Measurements from ENCODE around the gene CDPF1. TPM values are rescaled to one million over a fixed set of nuclear protein-coding genes. Genes with fewer than 3 reads are reported as not detected.

CDPF1 gene
- total and polyA plus RNA-seq, 10 donors: 7.7 to 19.6 (median 9.5) TPM

DNA sequence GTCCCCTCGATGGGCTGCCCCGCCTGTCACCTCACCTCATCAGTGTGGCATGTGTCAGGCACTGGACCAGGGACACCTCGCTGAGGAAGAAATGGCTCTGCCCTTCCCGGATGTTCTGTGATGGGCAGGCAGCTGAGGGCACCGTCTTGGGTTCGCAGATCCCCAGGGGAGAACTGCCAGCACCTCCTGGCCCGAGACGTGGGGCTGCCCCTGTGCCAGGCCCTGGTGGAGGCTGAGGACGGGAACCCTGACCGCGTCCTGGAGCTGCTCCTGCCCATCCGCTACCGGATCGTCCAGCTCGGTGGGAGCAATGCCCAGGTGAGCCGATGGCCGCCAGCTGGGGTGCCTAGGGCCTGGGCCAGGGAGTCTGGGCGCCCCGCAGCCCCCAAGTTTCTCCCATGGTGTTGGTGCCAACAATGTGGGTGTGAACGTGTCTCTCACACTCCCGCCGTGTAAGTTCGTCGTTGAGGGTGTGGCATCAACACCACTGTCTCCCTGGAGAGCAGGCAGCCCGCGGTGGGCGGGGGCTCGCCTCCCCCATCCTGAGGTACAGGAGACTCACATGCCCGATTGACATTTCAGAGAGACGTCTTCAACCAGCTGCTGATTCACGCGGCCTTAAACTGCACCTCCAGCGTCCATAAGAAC lies 39.3 kb upstream of the CDPF1 start:
- Histone ChIP-seq H3K4me3 (peak overlapping the region in 1 of 8 donors; percentile 60), H3K4me1 (peaks cover 21 to 80% (median 48%) of the 10 kb centered on the region in 6 donors), H3K27me3 (replicated peaks in 1 of 7) (no peaks in the 10 kb centered on the region), H3K36me3 (peaks cover 0 to 89% (median 40%) of the 10 kb centered on the region in 6 donors), H3K27ac (peak overlapping the region in 4 of 8 donors; percentile 82 to 87 (median 86)), H3K9me3 (peaks cover 0 to 15% (median 9%) of the 10 kb centered on the region in 8 donors)
- TF ChIP-seq POLR2AphosphoS5 (IDR thresholded peaks at IDR 0.05) (peak in 1 of 3 donors; percentile 65), POLR2A (IDR thresholded peaks at IDR 0.05) (no peak)
- intact Hi-C loops (cut with DNase I; ENCODE audit: low total_unique reads): no loop called here
- peak; percentile 84 for DNase-seq
- 83 to 89% (median 88%) methylated on average over 22 to 33 of the region's 33 CpGs for WGBS, 5 donors

DNA sequence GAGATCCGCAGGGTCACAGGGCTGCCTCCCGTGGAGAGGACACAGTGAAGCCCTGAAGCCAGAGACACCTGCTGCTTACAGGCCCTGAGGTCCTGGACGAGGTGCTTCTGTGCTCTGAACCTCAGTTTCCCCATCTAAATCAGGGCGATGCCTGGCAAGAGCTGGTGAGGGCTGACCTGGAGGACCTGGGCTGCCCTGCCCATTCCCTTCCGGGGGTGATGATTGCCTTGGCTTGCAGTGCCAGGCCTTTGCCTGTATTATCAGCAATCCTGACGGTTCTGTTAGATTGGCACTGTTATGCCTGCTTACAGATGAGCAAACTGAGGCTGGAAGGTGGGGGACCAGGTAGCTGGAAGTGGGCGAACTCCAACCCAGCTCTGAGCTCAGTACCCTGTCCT lies 38.8 kb upstream of the CDPF1 start:
- Histone ChIP-seq H3K36me3 (peaks cover 0 to 92% (median 44%) of the 10 kb centered on the region in 6 donors), H3K4me3 (peak overlapping the region in 3 of 8 donors; percentile 17 to 60 (median 25)), H3K4me1 (peaks cover 21 to 81% (median 47%) of the 10 kb centered on the region in 6 donors), H3K9me3 (peaks cover 0 to 15% (median 9%) of the 10 kb centered on the region in 8 donors), H3K27me3 (replicated peaks in 1 of 7) (no peaks in the 10 kb centered on the region), H3K27ac (peak overlapping the region in 7 of 8 donors; percentile 72 to 87 (median 82))
- no peak for DNase-seq
- WGBS, 5 donors: 78 to 90% (median 83%) methylated on average over 7 of the region's 7 CpGs
- TF ChIP-seq POLR2A (IDR thresholded peaks at IDR 0.05) (no peak), POLR2AphosphoS5 (IDR thresholded peaks at IDR 0.05) (no peak)
- TF ChIP-seq, protein P1, sequence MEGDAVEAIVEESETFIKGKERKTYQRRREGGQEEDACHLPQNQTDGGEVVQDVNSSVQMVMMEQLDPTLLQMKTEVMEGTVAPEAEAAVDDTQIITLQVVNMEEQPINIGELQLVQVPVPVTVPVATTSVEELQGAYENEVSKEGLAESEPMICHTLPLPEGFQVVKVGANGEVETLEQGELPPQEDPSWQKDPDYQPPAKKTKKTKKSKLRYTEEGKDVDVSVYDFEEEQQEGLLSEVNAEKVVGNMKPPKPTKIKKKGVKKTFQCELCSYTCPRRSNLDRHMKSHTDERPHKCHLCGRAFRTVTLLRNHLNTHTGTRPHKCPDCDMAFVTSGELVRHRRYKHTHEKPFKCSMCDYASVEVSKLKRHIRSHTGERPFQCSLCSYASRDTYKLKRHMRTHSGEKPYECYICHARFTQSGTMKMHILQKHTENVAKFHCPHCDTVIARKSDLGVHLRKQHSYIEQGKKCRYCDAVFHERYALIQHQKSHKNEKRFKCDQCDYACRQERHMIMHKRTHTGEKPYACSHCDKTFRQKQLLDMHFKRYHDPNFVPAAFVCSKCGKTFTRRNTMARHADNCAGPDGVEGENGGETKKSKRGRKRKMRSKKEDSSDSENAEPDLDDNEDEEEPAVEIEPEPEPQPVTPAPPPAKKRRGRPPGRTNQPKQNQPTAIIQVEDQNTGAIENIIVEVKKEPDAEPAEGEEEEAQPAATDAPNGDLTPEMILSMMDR (IDR thresholded peaks at IDR 0.05 in 8 of 11, conservative IDR thresholded peaks at IDR 0.05 in 3 of 11): no peak
- intact Hi-C loops (cut with DNase I; ENCODE audit: low total_unique reads): no loop called here

DNA sequence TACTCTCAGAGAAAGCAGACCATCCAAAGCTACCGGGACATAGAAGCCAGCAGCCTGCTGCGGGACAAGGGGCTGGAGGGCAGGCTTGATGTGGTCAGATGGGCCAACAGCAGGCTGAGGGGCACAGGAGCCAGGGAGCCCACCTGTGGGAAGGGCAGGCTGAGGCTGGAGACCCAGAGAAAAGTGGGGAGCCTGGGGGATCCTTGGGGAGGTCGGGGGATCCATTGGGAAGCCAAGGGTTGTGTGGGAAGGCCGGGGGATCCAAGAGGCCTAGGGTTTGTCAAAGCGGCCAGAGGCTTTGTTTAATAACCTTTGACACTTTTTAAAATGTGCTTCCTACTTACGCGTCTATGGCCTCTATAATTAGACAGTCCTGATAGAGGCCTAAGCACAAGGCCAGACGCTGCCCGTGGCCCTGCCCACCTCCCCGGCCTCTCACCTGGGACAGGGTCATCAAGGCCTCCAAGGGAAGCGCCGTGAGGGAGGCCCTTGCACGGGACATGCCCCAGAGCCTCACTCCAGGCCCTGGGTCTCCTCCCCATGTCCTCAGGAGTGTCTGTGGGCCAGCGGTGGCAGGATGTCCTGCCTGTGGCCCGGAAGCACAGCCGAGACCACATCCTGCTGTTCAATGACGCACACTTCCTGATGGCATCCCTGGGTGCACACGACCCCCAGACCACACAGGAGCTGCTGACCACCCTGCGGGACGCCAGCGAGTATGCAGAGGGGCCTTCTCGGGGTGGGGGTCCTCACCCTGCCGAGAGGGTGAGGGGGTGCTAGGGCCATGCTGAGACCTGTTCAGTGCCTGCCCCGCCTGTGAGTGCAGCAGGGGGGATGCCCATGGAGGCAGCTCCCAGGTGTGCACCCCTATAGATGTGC lies 38.0 kb upstream of the CDPF1 start:
- DNase-seq: peak; percentile 95
- TF ChIP-seq POLR2AphosphoS5 (IDR thresholded peaks at IDR 0.05): peak; percentile 93 to 95 (median 95)
- TF ChIP-seq, protein P1 (IDR thresholded peaks at IDR 0.05 in 8 of 11, conservative IDR thresholded peaks at IDR 0.05 in 3 of 11): no peak
- no peak for TF ChIP-seq POLR2A (IDR thresholded peaks at IDR 0.05)
- peak overlapping the region in 5 of 8 donors; percentile 17 to 60 (median 25) for H3K4me3 ChIP-seq
- H3K4me1 ChIP-seq: peaks cover 21 to 79% (median 39%) of the 10 kb centered on the region in 6 donors
- H3K27ac ChIP-seq: peak overlapping the region; percentile 43 to 87 (median 80)
- H3K9me3 ChIP-seq: peaks cover 0 to 15% (median 9%) of the 10 kb centered on the region in 8 donors
- H3K27me3 ChIP-seq (replicated peaks in 1 of 7): no peaks in the 10 kb centered on the region
- intact Hi-C loops (cut with DNase I; ENCODE audit: low total_unique reads): no loop called here
- 20 to 37% (median 29%) methylated on average over 20 to 24 of the region's 24 CpGs for WGBS, 5 donors
- peaks cover 0 to 92% (median 46%) of the 10 kb centered on the region in 6 donors for H3K36me3 ChIP-seq

DNA sequence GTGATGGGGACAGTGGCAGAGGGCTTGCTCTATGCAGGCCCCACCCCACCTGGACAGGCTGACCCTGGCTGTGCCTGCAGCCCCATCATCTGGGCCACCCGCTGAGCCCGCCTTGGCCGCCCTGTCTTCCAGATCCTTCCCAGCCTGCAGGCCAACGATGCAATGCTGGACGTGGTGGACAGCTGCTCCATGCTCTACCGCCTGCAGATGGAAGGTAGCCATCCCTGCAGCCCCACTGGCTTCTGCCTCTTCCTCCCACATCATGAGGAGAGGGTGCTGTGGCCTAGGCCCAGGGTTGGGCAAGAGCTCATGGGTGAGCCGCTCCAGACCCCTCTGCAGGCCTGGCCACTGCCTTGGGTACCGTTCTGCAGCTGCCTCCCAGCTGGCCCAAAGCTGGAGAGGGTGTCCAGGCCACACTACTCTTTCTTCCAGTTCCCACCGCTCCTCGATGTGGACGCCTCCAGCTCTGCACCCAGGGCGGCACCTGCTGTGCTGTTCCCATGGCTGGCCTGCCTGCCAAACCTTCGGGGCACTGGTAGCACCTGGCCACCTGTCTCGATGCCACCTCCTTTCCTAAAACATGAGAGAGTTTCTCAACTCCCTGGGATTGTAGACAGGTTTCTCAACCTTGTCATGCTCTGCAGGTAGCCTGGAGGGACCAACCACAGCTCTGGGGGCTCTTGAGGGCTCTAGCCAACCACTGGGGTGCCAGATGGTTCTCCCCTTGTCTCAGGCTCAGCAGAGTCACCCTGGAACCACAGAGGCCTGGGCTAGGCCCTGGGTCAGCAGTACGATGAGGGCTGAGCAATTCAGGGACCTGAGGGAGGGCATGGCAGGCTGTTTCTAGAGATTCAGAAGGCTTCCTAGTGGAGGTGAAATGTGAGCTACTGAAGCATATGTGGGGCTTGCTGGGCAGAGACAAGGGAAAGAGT lies 37.1 kb upstream of the CDPF1 start:
- TF ChIP-seq, protein P1 (IDR thresholded peaks at IDR 0.05 in 8 of 11, conservative IDR thresholded peaks at IDR 0.05 in 3 of 11): no peak
- peak in 2 of 3 donors; percentile 4 to 44 for TF ChIP-seq POLR2AphosphoS5 (IDR thresholded peaks at IDR 0.05)
- peak overlapping the region; percentile 43 to 87 (median 80) for H3K27ac ChIP-seq
- intact Hi-C loops (cut with DNase I; ENCODE audit: low total_unique reads): no loop called here
- no peaks in the 10 kb centered on the region for H3K27me3 ChIP-seq (replicated peaks in 1 of 7)
- DNase-seq: peak; percentile 76
- peaks cover 0 to 92% (median 47%) of the 10 kb centered on the region in 6 donors for H3K36me3 ChIP-seq
- WGBS, 5 donors: 85 to 96% (median 91%) methylated on average over 14 to 15 of the region's 15 CpGs
- H3K4me3 ChIP-seq: peak overlapping the region in 4 of 8 donors; percentile 5 to 60 (median 25)
- peaks cover 0 to 12% (median 8%) of the 10 kb centered on the region in 8 donors for H3K9me3 ChIP-seq
- peaks cover 21 to 77% (median 32%) of the 10 kb centered on the region in 6 donors for H3K4me1 ChIP-seq
